ENCODE results near the gene HBS1L.
"Not testable (repeated sequence)": the region's sequence is repeated elsewhere in the genome, so short reads cannot be mapped to it uniquely, and the experiment has no call there.

Gene HBS1L

DNA sequence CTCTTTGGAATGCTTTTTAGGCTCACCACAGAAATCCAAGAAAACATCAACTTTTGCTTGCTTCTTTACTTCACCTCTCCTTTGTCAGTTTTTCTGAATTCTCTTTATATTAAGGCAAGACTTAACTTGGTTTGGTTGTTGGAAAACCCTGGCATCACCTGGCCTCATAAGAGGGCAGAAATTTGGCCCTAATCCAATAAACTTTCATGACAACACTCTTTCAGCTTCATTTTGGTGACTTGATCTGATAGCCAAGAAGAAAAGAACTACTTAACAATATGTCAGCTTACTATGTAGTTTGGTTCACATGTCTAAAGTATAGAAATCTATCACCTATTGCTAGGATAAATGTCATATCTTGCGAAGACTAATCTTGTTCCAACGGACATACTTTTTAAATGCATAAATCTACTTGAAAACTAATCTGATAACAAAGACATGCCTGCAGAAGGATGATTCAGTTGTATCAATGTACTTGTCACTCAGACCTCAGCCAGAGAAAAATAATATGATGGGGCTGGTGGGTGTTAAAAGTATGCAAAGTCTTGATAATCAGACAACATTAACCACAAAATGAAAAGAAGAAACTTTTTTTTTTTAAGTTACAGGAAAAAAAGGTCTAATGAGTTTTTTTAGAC lies 19.3 kb upstream of the HBS1L start:
- no peak for DNase-seq

DNA sequence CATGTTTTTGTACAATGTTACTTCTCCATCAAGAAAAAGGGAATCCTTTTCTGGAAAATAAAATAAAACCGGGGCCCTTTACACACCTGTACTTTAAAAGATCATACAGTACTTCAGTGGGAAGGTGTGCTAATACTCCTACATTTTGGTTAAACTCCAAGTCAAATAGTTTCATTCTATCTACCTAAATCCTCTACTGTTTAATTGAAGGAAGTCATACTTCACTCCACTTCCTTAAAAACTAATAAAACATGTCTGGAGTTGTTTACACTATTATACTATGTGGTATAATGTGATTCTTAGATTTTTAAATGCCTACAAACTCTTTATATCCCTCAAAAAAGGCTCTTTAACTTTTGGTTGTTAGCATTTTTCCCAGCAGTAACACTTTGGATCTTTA lies 18.6 kb upstream of the HBS1L start:
- DNase-seq, result no peak

DNA sequence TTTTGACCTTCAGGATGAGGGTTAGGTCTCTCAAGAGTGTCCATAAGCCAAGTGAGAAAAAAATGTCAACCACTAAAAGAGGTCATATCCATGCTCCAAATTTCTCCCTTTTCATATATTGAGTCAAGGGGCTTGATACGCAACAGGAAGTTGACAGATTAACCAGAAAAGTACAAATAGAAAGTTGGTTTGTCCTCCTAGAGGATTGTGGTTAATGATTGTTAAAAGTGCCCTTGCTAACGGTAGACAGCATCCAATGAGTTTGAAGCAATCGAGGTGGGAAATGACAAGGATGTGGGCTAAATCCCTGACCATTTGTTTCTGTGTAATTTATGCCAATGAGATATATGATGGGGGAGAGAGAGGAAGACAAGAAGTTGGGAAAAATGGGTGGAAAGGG lies 18.1 kb upstream of the HBS1L start:
- DNase-seq, result no peak

DNA sequence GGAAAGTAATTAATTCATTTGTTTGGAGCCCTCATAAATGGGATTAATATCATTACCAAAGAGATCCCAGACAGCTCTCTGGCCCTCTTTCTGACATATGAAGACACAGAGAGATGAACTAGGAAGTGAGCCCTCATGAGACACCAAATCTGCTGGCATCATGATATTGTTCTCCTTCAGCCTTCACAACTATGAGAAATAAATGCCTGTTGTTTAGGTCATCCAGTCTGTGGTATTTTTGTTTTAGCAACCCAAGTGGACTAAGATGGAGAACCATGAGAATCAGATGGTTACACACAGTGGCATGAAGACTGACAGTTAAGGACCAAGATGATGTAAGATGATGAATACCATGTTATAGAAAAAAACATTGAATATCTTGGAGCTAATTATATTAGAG lies 16.9 kb upstream of the HBS1L start:
- DNase-seq, result no peak

DNA sequence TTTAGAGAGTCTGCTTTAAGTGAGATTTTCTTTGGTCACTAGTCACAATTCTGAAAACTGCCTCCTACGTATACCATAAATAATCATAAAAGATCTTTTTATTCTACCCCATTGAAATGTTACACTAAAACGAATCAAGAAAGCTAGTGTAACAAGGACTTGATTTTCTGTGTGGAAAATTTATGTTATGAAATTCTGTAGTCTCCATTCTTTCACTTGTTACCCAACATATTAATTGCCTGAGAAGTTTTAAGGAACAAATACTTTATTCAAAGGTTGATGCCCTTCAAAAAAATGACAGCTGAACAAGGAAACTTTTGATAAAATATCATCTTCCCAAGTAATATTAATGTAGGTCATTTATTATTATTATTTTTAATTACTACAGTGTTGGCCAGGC lies 13.3 kb upstream of the HBS1L start:
- no peak for DNase-seq

DNA sequence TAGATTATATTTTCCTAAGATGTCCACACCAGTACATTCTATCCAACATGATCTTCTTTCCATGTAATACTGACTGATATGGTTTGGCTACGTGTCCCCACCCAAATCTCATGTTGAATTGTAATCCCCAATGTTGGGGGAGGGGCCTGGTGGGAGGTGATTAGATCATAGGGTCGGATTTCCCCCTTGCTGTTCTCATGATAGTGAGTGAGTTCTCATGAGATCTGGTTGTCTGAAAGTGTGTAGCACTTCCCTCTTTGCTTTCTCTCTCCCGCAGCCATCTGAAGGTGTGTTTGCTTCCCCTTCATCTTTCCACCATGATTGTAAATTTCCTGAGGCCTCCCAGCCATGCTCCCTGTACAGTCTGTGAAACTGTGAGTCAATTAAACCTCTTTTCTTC lies 12.2 kb upstream of the HBS1L start:
- DNase-seq, result no peak

DNA sequence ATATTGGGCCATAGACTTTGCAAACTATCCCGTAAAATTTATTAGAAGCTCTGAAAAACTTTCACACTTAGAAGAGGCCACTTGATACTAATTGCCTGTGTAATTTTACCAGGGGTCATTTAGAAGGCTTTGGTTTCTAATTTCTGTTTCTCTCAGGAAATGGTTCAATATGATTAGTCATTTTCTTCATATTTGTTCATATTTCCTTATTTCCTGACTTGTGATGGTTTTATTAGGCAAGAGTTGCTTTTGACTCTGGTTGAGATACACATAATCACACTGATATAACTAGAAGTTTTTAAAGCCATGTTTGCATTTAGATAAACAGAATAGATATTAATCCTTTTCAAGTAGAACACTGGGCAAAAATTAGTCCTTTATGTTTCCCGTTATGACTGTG lies 11.8 kb upstream of the HBS1L start:
- DNase-seq, result no peak

DNA sequence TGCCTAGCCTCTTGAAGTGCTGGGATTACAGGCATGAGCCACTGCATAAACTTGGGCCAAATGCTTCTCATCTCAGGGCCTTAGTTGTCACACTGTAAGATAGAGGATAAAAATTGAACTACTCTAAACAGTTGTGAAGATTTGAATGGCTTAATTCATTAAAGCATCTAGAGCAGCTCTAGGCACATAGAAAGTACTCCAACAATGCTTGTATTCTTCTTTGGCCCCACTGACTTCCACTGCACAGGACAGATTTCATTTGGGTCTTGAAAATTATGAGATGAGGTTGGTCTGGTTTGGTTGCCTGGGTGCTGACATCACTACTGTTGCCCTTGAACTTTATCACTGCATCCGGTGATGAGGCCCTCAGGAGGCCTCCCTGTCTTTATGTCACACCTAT lies 10.0 kb upstream of the HBS1L start:
- no peak for DNase-seq

DNA sequence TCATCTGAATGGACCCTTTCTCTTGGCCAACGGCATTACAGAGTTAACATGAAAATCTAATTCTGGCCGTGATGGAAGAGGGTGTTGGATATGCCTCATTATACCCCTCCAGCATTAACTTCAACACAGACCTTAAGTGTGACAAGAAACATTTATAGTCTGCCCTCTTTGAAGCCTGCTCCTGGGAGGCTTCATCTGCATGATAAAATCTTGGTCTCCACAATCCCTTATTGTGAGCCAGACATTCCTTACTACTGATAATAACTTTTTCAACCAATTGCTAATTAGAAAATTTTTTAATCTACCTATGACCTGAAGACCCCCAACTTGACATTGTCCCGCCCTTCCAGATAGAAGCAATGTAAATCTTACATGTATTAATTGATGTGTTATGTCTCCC lies 9.3 kb upstream of the HBS1L start:
- no peak for DNase-seq

DNA sequence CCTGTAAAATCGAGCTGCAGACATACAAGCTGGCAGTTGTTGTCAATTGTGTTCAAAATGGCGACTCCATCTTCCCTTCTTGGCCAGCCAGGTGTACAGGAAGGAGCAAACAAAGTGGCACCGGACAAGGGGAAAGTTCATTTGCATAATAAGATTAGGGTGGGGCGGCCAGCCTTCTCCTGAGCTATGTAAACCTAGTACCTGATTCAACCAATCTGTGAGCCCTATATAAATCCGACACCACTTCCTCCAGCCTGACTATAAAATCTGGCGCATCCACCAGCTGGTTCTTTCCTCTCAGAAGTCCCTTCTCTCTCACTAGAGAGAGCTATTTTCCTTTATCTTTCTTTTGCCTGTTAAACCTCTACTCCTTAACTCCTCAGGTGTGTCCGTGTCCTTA lies 8.1 kb upstream of the HBS1L start:
- DNase-seq, result no peak

DNA sequence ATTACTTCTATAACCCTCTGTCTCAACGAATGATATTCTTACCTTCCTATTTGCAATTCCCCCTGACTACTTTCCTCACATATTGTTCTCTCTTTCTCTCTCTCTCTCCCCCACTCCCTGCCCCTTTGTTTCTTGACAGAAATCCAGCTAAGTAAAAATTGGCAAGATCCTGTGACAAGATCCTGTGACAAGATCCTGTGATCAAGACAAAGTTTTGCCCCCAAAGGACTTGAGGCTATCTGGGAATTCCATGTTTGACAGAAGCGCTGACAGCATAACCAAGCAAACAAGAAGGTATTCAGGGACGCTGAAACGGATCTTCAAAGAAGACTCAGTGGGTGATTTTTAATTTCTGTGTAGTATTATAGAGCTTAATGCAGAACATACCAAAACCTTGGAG lies 5.5 kb upstream of the HBS1L start:
- no peak for DNase-seq

DNA sequence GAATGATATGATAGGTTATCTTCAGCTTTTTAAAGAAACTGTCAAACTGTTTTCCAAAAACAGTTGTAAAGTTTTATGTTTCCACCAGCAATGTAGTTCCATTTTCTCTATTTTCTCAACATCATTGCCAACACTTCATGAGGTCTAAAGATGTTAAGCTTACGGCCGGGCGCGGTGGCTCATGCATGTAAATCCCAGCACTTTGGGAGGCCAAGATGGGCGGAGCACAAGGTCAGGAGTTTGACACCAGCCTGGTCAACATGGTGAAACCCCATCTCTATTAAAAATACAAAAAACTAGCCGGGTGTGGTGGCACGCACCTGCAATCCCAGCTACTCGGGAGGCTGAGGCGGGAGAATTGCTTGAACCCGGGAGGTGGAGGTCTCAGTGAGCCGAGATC lies 3.7 kb upstream of the HBS1L start:
- not testable (repeated sequence) for DNase-seq

DNA sequence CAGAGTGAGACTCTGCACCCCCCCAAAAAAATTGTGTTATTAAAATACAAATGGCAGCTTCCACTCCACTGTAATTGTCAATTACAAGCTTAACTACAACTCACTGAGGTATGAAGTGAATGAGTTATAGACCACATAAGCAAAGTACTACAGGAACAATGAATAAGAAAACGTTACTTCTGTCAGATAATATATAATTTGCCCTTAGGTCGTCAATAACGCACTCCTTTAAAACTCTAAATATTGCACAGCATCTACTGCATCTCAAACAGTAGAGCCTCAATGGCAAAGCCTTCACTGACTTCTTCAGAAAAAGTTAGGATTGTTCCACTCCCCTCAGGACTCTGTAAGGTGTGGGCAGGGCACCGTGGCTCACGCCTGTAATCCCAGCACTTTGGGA lies 2.0 kb upstream of the HBS1L start:
- DNase-seq, result no peak

DNA sequence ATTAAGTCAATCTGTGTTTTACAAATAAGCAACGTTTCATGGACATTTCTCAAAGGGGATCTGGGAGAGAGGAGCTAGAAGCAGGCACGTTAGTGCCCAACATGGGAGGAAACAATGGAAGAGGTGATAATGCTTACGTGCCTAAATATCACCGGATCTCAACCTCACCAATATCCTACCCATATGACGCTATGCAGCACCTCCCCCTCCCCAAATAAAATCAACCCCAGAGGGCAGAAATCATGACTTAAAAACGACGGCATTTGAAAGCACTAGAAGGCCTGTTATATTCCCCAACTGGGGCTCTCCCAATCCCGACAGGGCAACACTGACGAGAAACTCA lies 425 bp downstream of the HBS1L start:
- no peak for DNase-seq

DNA sequence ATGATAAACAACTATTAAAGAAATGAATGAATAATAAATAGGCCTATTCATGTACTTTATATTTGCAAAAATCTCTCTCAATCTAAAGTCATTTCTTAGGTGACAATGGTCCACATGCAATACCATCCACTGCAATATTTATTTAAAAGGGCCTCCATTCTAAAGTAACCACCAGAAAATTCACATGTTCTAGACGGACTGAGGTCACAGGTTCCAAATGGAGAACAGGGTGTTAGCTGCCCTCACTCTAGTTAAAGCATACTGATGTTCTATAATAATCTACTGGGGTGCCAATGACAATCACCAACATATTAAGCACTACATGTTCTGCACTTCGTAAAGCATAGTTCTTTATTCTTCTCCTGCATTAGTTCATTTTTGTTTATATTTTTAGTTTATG lies 1.2 kb downstream of the HBS1L start:
- DNase-seq, result no peak

DNA sequence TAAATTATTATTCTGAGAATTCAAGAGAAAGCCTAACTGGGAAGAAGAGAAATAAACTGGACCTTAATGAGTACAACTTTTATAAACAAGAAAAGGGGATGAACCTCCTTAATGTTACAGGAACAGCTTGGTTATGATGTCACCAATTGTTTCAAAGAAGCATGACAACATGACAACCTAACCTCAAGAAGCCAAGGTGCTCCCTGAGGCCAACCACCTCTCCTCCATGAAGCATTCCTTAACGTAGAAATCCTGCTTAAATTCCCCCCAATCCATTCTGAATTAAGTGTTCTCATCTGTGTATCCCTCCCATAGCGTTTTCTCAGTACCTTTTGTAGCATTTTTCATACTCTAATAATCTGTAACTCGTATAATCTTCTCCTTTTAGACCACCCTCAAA lies 1.7 kb downstream of the HBS1L start:
- no peak for DNase-seq

DNA sequence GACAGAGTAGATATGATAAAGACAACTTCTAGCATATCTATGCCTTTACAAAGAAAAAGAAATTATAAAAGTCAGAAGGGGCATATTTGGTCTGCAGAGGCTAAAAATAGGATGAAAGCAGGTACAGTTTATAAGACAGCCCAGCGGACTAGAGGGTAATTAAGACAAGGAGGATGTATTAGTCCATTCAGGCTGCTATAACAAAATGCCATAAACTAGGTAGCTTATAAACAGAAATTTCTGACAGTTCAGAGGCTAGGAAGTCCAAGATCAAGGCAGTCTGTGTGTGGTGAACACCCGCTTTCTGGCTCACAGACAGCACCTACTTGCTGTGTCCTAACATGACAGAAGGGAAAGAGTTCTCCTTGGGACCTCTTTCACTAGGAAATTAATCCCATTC lies 5.7 kb downstream of the HBS1L start:
- DNase-seq, result no peak

DNA sequence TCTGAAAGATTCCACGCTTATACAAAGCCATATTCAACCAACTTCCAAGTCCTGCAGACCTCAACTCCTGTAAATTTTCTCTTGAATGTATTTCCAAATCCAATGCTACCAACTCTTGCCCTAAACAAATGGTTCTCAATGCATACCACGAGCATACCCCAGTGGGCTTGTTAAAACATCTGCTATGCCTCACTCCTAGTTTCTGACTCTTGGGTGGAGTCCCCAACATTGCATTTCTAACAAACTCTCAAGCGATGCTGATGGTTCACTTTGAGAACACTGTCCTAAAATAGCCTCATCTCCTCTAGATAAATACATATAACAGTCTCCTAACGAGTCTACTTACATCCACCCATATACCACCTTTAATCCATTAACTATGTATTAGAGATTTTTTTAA lies 7.3 kb downstream of the HBS1L start:
- no peak for DNase-seq

DNA sequence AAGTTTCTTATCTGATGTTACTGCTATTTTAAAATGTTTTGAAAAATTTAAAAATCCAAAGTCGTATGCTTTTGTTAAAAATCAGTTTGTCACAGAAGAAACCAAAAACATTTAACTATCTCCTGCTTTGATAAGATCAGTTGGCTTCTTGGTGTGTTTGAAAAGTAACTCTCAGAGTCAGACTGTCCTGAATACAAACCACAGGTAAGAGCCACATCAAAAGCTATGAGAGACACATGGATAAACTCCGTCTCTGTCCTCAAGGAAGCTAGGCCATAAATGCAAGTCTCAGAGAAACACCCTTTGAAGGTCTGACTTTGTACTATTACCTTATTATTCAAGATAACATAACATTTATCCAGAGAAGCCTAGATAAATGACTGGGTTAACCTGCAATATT lies 7.7 kb downstream of the HBS1L start:
- DNase-seq, result no peak

DNA sequence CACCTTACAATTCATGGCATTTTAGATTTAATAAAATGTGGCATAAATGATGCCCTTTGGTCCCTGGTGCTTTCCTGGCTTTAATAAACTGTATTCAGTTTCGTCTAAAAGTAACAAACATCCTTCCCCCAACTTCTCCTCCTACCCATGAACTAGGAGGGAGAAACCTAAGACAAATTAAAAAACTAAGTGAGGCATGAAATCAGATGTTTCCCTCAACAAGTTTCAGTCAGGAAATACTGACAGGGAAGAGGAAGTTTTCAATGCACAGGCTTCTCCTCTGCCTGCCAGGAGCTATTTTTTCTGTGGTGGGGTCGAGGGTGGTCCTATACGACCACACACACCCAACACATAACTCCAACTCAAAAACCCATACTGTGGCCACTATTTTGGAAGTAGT lies 10.0 kb downstream of the HBS1L start:
- DNase-seq, result no peak

DNA sequence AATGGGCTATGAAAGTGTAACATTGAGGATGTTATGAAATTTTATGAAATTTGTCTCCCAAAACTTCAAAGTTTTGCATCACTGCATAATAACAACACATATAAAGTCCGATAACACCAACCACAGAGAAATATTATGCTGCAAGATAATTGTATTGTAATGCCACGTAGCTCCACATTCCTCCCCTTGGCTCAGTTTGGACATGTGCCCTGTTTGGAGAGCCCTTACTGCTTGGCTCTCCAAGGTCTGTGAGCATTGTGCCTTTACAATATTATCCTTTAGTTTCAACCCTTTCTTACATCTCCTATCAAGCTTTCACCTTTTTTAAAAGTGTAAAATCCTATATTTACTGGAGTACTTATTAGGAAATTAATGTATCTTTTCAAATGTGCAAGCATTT lies 10.8 kb downstream of the HBS1L start:
- DNase-seq, result no peak

DNA sequence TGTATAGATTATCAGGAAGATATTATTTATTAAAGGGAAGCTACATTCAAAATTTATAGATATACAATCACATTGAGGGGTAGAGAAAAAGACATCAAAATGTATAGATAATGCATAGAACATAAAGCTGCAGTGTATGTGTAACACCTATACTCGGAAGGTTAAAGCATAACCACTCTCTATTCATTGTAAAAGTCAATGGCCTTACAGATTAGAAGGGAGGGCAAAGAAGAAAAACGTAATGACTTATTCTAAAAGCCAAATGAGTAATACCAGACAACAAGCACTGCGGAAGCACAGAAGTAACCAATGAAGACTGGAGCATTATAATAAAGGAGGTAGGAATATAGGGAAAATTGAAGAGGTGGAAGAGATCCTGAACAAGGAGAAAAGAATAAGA lies 11.3 kb downstream of the HBS1L start:
- DNase-seq, result no peak

DNA sequence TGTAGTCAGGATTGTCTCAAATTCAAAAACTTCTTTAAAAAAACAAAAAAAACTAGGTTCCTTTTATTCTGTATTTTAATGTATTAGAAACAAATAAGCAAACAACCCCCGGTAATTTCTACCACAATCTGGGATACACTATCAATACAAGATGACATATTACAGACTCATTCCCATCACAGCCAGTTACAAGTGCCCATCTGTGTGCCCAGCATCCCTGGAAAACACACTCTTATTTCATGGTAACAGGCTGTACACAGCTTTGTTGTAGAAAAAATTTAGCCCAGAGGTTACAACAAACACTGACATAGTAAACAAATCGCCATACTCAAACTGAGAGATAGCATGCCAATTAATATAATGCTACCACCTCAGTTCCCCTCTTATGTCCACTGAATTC lies 16.3 kb downstream of the HBS1L start:
- DNase-seq, result no peak

DNA sequence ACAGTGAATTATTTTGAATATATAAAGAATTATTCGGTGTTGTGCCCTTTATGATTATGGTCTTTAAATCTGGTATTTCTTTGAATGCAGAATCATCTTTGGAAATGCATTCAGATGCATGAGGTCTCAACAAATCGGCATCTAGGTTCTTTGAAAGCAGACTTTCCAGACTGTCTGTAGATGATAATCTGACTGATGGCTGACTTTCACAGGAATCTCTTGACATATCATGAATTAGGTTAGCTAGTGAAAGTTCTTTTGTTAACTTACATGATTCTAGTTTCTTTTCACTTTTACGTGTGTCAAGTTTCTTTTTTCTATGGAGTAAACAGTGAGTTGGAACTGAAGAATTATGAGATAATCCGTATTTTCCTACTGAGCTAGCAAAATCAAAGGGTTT lies 17.1 kb downstream of the HBS1L start:
- no peak for DNase-seq

DNA sequence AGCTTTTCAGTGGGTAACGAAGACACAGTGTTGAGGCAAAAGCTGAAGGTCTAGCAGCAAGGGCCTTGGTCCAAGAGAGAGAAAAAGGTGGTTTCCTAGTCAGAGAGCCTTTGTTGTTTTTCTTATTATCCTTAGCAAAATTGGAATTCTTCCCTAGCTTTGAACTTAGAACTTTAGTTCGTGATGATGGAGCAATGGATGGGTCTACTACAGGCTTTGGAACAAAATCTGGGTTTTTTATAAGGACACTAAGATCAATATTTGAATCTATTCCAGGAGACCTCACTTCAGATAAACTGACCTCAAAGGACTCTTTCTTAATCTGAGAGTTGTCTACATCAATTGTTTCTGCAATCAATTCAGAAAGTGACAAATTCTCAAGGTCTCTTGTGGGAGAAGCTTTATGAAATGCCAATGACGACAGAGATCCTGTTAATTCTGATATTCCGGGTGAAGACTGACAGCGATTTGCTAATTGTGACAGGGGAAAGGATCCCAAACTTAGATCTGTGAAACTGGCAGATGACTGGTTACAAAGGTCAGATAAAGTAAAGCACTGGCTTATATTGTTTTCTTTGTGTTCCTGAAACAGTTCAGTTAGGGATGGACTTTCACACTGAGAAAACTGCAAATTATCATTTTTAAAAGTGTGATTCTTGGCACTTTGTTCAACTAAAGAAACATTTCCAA lies 17.7 kb downstream of the HBS1L start:
- DNase-seq, result no peak

DNA sequence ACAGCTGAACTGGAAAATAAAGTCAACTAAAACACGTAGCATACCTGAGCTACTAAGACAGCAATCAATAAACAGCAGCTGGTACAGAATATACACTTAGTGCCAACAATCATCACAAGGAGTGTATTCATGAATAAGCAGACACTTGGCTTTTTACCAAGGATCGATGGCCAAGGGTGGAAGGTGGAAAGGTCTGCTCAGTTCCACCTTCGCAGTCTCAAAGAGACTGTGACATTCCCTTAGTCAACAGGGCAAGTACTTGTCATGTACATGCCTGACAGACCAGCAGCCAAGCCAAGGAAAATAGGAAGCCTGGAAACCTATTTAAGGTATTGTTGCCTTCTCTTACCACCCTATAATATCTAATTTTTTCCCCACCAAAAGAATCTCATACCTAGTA lies 21.4 kb downstream of the HBS1L start:
- DNase-seq, result no peak

All from NCI-H1694 treated with DMSO at 0.1 percent for 48 hours (cell line).